Neuron (in vitro differentiated cells): Measurements from ENCODE around the gene DNAJC4.

Source experiments
- H2AFZ ChIP-seq: one replicate; pipeline ENCODE4 v1.6.1; 2013; ENCODE audit warnings: low read depth, mild to moderate bottlenecking, inconsistent platforms, low read length, moderate library complexity
- H3K27me3 ChIP-seq: one replicate; pipeline ENCODE4 v1.6.1; 2013; ENCODE audit warnings: low read length; ENCODE audit not compliant: insufficient read depth
- H3K36me3 ChIP-seq: one replicate; pipeline ENCODE4 v1.6.1; 2013; ENCODE audit warnings: low read length; ENCODE audit not compliant: insufficient read depth
- H3K4me1 ChIP-seq: one replicate; pipeline ENCODE4 v1.6.1; 2013; ENCODE audit warnings: low read length; ENCODE audit not compliant: insufficient read depth
- H3K4me3 ChIP-seq: 2 replicates; pipeline ENCODE4 v1.5.1; 2013; ENCODE audit warnings: mild to moderate bottlenecking, low read length, moderate library complexity
- H3K9me3 ChIP-seq: one replicate; pipeline ENCODE4 v1.6.1; 2013; ENCODE audit warnings: low read length

The DNAJC4 gene

GRCh38 chr11:64218628-64219353, 11.6 kb upstream of the DNAJC4 start:
- Histone ChIP-seq H3K27me3 (no peaks in the 10 kb centered on the region), H3K9me3 (no peaks in the 10 kb centered on the region), H3K36me3 (peaks cover 8% of the 10 kb centered on the region), H3K4me1 (no peaks in the 10 kb centered on the region), H2AFZ (no peak overlapping the region), H3K4me3 (no peak overlapping the region)

GRCh38 chr11:64219354-64219684, 11.0 kb upstream of the DNAJC4 start:
- Histone ChIP-seq H3K9me3 (no peaks in the 10 kb centered on the region), H3K4me1 (no peaks in the 10 kb centered on the region), H2AFZ (no peak overlapping the region), H3K4me3 (no peak overlapping the region), H3K27me3 (no peaks in the 10 kb centered on the region), H3K36me3 (peaks cover 13% of the 10 kb centered on the region)

DNA sequence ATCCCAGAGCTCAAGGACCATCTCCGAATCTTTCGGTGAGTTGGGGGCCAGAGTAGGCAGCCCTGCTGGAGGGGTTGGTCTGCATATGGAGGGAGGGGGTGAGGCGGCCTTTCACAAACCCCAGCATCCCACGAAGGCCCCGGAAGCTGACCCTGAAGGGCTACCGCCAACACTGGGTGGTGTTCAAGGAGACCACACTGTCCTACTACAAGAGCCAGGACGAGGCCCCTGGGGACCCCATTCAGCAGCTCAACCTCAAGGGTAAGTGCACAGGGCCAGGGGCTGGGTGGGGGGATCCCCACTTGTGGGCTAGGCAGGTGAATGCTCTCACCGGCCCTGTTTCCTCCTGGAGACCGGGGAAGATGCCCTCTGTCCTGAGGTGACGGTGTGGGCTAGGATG, 10.6 kb upstream of the DNAJC4 start:
- Histone ChIP-seq H3K27me3 (no peaks in the 10 kb centered on the region), H3K4me1 (peaks cover under 1% of the 10 kb centered on the region), H3K36me3 (peaks cover 17% of the 10 kb centered on the region), H3K4me3 (no peak overlapping the region), H2AFZ (no peak overlapping the region), H3K9me3 (no peaks in the 10 kb centered on the region)

DNA sequence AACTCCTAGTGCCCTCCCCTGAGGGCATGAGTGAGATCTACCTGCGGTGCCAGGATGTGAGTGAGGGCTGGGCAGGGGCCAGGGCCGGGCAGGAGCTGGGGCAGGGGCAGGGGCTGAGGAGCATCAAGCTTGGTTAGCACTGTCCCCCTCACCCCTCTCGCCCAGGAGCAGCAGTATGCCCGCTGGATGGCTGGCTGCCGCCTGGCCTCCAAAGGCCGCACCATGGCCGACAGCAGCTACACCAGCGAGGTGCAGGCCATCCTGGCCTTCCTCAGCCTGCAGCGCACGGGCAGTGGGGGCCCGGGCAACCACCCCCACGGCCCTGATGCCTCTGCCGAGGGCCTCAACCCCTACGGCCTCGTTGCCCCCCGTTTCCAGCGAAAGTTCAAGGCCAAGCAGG, 10.1 kb upstream of the DNAJC4 start:
- Histone ChIP-seq H3K9me3 (no peaks in the 10 kb centered on the region), H3K4me3 (no peak overlapping the region), H3K27me3 (no peaks in the 10 kb centered on the region), H3K36me3 (peaks cover 17% of the 10 kb centered on the region), H2AFZ (no peak overlapping the region), H3K4me1 (peaks cover 6% of the 10 kb centered on the region)

DNA sequence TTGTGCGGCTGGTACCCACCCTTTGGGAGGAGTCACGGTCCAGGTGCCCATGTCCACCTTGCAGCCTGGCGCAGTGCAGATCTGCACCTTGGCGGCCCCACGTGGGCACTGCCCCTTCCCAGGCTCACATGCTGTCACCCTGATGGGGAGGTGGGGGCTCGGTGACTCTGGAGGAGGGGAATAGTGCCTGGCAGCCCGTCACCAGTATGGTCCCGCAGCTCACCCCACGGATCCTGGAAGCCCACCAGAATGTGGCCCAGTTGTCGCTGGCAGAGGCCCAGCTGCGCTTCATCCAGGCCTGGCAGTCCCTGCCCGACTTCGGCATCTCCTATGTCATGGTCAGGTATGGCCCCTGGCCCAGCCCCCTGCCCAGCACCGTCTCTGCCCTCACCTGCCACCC, 9.6 kb upstream of the DNAJC4 start:
- Histone ChIP-seq H3K9me3 (no peaks in the 10 kb centered on the region), H3K4me1 (peaks cover 10% of the 10 kb centered on the region), H2AFZ (no peak overlapping the region), H3K27me3 (no peaks in the 10 kb centered on the region), H3K36me3 (peaks cover 17% of the 10 kb centered on the region), H3K4me3 (no peak overlapping the region)

GRCh38 chr11:64222651-64223000, 7.7 kb upstream of the DNAJC4 start:
- Histone ChIP-seq H3K4me1 (peaks cover 21% of the 10 kb centered on the region), H3K36me3 (peaks cover 17% of the 10 kb centered on the region), H2AFZ (no peak overlapping the region), H3K9me3 (no peaks in the 10 kb centered on the region), H3K4me3 (no peak overlapping the region), H3K27me3 (no peaks in the 10 kb centered on the region)

- peaks cover 17% of the 10 kb centered on the region for H3K36me3 ChIP-seq
- H3K4me3 ChIP-seq, result no peak overlapping the region
- H3K27me3 ChIP-seq, result no peaks in the 10 kb centered on the region
- H2AFZ ChIP-seq, result no peak overlapping the region
- H3K9me3 ChIP-seq, result no peaks in the 10 kb centered on the region
- H3K4me1 ChIP-seq, result peaks cover 22% of the 10 kb centered on the region
These were observed 7.2 kb upstream of the DNAJC4 start for GRCh38 chr11:64223001-64223651.

GRCh38 chr11:64224151-64224890, 6.0 kb upstream of the DNAJC4 start:
- Histone ChIP-seq H3K27me3 (no peaks in the 10 kb centered on the region), H3K36me3 (peaks cover 17% of the 10 kb centered on the region), H3K4me3 (no peak overlapping the region), H3K9me3 (no peaks in the 10 kb centered on the region), H2AFZ (no peak overlapping the region), H3K4me1 (peaks cover 25% of the 10 kb centered on the region)

- H3K4me1 ChIP-seq, result peaks cover 32% of the 10 kb centered on the region
- no peaks in the 10 kb centered on the region for H3K27me3 ChIP-seq
- H3K9me3 ChIP-seq, result no peaks in the 10 kb centered on the region
- peak overlapping the region; percentile 71 for H3K4me3 ChIP-seq
- H2AFZ ChIP-seq, result peak overlapping the region; percentile 50
- peaks cover 17% of the 10 kb centered on the region for H3K36me3 ChIP-seq
These were observed 5.3 kb upstream of the DNAJC4 start for GRCh38 chr11:64224891-64225607.

- Histone ChIP-seq H3K9me3 (no peaks in the 10 kb centered on the region), H3K27me3 (no peaks in the 10 kb centered on the region), H3K4me3 (peak within 1 kb of the TSS; percentile 71), H3K4me1 (peaks cover 32% of the 10 kb centered on the region), H3K36me3 (peaks cover 17% of the 10 kb centered on the region), H2AFZ (peak within 1 kb of the TSS; percentile 50)
These were observed 4.5 kb upstream of the DNAJC4 start, which contains the start of the genes NUDT22 and TRPT1 for GRCh38 chr11:64225608-64226506. Gene NUDT22, plus strand, starts transcription at chr11:64226274. Its CDS starts 379 bp downstream, at chr11:64226653. Gene TRPT1, minus strand, starts transcription at chr11:64226186. Its CDS starts 326 bp downstream, at chr11:64225860.

- Histone ChIP-seq H3K36me3 (peaks cover 17% of the 10 kb centered on the region), H3K27me3 (no peaks in the 10 kb centered on the region), H3K4me1 (peaks cover 37% of the 10 kb centered on the region), H3K4me3 (peak overlapping the region; percentile 71), H3K9me3 (no peaks in the 10 kb centered on the region), H2AFZ (peak overlapping the region; percentile 50)
These were observed 3.8 kb upstream of the DNAJC4 start for GRCh38 chr11:64226507-64227051.

- Histone ChIP-seq H3K27me3 (no peaks in the 10 kb centered on the region), H3K9me3 (no peaks in the 10 kb centered on the region), H2AFZ (no peak overlapping the region), H3K4me3 (no peak overlapping the region), H3K4me1 (peaks cover 37% of the 10 kb centered on the region), H3K36me3 (peaks cover 17% of the 10 kb centered on the region)
These were observed 2.9 kb upstream of the DNAJC4 start for GRCh38 chr11:64227405-64227956.
